PC-9 (cell line): ENCODE results near the gene CCDC182.

Experiments used
- EZH2 ChIP-seq: fragments of 200-600 bp; sonication (generic); IDR thresholded peaks from 2 replicates; pipeline ENCODE4 v1.8.0; 2017; ENCODE audit warnings: antibody characterized with exemption, low read depth
- TF ChIP-seq, protein P1 (sequence below): fragments of 200-600 bp; sonication (generic); conservative IDR thresholded peaks from 2 replicates; pipeline ENCODE4 v1.6.1; 2017; ENCODE audit warnings: mixed run types, antibody characterized with exemption, mild to moderate bottlenecking, moderate library complexity

DNA sequence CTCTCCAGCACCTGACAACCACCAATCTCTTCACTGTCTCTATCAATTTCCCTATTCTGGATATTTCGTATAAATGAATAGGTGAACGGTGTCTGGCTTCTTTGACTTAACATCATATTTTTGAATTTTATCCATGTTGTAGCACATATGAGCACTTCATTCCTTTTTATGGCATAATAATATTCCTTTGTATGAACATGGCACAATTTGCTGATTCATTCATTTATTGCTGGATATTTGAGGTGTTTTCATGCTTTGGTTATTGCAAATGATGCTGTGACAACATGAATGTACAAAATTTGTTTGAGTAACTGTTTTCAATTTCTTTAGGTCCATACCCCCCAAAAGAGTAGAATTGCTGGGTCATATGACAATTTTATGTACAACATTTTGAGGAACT lies 12.0 kb downstream of the CCDC182 start:
- no peak for TF ChIP-seq EZH2
- TF ChIP-seq, protein P1, sequence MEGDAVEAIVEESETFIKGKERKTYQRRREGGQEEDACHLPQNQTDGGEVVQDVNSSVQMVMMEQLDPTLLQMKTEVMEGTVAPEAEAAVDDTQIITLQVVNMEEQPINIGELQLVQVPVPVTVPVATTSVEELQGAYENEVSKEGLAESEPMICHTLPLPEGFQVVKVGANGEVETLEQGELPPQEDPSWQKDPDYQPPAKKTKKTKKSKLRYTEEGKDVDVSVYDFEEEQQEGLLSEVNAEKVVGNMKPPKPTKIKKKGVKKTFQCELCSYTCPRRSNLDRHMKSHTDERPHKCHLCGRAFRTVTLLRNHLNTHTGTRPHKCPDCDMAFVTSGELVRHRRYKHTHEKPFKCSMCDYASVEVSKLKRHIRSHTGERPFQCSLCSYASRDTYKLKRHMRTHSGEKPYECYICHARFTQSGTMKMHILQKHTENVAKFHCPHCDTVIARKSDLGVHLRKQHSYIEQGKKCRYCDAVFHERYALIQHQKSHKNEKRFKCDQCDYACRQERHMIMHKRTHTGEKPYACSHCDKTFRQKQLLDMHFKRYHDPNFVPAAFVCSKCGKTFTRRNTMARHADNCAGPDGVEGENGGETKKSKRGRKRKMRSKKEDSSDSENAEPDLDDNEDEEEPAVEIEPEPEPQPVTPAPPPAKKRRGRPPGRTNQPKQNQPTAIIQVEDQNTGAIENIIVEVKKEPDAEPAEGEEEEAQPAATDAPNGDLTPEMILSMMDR, result no peak
